Activated T-cell treated with anti-CD3 and anti-CD28 coated beads for 48 hours (primary cell): ENCODE results near the gene ADSL.

ENCODE experiments used
- DNase-seq: peaks from one replicate; pipeline ENCODE4 v3.0.0-alpha.2; 2020; ENCODE audit warnings: low read depth

Gene ADSL

GRCh38 chr22:40418366-40419201 is 72.3 kb downstream of the ADSL start:
- DNase-seq = no peak

GRCh38 chr22:40419718-40420117 is 73.4 kb downstream of the ADSL start:
- no peak for DNase-seq

GRCh38 chr22:40420341-40421081 is 74.2 kb downstream of the ADSL start:
- DNase-seq = no peak

GRCh38 chr22:40421082-40421350 is 74.7 kb downstream of the ADSL start:
- no peak for DNase-seq

DNA sequence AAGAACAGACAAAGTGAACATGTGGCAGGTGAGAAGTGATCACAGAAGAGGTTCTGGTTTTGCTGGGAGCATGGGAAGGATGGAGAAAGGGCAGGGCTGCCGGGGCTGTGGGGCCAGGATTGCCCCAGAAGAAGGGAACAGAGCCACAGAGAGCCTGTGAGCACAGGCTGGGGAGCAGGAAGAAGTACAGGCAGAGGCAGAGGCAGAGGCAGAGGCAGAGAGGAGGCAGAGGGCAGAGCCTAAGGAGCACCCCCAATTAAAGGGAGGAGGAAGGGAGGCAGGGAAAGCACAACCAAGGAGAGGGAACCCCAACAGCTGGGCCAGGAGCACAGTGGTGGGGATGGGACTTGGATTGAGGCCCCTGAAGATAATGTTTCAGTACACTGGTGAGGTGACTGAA is 75.6 kb downstream of the ADSL start:
- no peak for DNase-seq

DNA sequence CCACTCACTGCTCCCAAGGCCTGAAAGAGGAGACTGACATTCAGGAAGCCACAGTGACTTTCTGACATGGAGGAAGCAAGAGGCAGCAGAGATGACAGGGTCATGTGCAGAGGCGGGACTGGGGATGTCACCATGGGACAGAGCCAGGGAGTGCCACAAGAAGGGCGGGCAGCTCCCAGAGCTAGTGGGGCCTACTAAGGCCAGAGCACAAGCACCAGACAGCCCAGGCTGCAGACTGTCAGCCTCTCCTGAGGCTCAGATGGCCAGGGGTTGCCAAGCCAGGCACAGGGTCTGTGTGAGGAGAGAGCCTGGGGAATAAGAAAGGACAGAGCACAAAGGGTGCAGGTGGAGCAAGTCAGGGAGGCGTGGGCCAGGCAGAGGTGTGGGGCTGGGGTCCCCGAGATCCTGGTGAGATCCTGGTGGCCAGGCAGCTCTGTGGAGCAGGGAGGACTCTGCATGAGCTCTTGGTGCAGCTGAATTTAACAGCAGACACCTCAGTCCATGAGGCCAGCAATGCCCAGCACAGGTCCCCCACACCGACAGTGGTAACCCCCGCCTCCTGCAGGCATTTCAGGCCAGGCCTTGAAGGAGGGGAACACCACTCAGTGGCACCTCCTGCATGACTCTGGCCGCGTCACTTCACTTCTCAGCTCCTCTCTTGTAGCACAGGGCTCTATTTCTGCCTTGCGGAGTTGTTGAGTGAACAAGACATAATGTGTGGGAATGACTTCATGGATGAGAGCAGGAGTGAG is 76.4 kb downstream of the ADSL start:
- DNase-seq = no peak

DNA sequence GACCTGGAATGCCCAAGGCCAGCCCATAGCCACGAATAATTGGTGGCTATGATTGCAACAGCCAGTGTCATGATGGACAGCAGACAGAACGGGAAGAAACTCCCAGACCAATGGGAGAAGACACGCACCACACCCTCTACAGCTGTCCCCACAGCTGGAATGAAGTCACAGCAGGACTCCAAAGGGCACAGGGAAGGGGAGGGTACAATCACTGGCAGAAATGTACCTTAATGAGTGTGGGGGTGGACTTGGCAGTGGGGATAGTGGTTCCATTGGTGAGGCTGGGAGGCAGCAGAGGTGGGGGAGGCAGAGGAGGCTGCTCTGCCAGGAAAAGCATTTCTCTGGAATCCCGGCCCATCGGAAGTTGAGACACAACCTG is 77.0 kb downstream of the ADSL start:
- DNase-seq = no peak

DNA sequence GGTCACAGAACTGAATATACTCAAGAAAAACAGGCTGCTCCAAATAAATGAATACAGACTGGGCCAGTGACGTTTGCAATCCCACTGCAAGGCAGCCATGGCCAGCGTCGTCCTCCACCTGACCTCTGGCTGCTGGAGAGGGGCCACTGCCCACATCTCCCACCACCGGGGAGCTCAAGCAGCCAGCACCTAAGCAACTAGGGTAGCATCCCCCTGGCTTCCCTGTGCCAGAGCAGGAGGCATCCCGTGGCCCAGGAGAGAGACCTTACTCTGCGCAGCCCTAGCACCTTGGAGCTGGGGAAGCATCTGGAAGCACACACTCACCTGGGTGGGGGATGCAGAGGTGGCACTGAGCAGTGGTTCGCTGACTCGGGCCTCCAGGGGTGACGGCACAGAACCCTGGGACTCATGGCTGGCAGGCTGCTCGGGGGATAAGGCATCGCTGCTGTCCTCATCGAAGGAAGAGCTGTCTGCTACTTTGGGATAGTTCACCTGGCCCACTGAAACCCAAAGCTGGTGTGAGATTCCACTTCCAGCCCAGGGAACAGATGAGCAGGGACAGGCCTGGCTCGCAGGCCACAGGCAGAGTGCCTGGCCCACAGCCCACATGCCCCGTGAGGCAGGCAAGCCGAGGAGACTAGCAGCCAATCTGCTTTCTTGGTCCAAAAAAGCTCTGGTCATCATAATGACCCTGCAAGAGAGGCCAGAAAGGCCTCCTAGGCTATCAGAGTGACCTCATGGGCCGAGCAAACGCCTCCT is 77.8 kb downstream of the ADSL start:
- no peak for DNase-seq

- no peak for DNase-seq
Observed at GRCh38 chr22:40425082-40425481, 78.8 kb downstream of the ADSL start.

- DNase-seq = no peak
Observed at GRCh38 chr22:40426594-40427333, 80.5 kb downstream of the ADSL start.

DNA sequence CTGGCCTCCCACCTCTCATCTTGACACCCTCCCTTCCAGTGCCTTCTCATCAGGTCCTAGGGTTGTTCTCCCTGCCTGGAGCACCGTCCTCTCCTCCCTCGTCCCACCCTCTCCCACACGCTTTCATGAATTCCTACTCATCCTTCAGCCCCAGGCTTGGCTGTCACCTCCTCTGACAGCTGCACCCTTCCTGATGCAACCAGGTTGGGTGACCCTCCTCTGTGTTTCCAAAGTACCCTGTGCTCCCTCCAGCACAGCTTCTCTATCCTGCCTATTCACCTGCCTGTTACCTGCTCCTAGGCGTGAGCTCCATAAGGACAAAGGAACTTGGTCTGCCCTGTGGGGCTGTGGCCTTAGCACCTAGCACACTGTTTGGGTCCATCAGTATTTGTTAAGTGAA is 82.5 kb downstream of the ADSL start:
- no peak for DNase-seq

DNA sequence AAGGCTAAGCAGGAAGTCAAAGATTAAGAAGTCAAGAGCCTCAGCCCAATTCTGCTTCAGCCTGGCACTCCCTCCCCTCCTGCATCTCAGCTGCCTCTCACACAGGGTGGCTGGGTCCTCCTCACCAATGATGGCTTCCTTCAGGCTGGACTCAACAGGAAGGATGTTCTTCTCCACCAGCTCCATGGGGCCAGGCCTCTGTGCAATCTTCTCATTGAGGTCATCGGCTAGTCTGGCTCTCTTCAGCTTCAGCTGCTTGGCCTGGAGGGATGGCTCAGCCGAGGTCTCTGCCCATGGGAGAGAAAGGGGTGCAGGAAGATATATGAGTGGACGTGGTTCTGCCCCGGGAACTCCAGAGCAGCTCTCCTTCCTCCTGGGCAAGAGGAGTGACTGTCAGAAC is 83.2 kb downstream of the ADSL start:
- DNase-seq = no peak

DNA sequence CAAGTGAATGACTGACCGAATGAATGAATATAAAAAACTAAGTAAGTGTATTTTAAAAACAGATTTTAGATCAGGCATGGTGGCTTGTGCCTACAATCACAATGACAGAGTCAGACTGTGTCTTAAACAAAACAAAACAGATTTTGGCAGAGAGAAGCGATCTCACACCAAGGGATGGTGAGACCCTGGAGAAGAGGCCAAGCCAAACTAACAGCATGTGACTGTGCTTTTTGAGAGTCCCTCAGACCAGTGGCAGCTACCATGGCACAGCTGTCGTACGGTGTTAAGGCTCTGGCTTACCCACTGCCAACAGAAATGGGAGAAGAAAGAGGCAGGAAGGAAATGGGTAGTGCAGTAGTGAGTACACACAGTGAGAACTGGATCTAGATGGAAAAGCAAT is 84.7 kb downstream of the ADSL start:
- DNase-seq = no peak

DNA sequence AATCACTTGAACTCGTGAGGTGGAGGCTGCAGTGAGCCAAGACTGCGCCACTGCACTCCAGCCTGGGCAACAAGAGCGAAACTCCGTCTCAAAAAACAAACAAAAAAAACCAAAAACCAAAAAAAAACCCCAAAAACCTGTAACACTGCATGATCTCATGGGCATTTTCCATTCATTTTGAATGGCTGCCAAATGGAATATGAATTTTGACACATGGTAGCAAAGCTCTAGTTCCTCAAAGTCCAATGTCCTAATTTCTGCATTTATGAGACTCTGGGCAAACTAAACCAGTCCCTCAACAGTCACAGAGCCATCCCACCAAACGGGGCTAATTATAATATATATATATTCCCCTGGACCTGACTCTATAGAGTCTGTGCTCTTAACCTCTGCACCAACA is 85.9 kb downstream of the ADSL start:
- DNase-seq = no peak

DNA sequence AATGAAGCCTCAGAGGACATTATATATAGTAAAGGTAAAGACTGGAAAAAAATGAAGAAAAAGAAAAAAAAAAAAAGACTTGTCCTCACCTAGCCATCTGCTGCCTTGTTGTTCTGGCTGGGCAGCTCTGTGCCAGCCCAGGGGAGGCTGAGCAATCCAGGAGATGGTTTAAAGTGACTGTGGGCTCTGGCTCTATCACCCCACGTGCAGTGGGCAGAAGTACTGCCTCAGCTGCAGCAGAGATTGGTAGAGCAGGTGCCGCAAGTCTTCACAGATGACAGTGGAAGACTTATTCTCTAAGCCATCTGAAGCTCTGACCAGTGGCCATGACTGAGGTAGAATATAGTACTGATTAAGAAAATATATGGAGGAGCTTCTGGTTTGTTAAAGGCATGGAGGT is 86.3 kb downstream of the ADSL start:
- no peak for DNase-seq

DNA sequence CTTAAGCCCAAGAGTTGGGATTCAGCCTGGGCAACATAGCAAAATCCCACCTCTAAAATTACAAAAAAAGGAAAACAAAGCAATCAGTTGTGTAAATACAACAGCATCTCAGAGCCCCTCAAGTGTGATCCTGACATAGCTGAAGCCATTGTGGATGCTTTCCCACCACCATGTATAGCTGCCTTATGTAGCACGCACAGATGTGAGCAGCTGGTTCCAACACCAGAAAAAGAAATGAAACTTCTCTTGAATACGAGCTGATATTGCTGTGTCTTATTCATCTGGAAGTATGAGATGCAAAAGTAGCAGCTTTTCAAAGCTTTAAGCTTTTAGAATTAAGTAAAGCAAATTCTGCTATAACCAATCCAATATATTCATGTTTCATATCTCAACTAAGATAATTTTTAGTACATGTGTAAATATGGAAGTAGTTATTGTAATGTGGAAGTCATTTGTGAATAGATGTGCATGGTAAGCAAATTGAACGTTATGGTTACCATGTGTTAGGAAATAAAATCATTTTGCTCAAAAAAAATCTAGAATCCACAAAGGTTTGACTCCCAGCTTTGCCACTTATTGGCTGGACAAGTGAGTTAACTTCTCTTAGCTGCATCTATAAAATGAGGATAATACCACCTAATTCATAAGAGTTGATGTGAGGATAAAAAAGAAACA is 87.3 kb downstream of the ADSL start:
- no peak for DNase-seq

DNA sequence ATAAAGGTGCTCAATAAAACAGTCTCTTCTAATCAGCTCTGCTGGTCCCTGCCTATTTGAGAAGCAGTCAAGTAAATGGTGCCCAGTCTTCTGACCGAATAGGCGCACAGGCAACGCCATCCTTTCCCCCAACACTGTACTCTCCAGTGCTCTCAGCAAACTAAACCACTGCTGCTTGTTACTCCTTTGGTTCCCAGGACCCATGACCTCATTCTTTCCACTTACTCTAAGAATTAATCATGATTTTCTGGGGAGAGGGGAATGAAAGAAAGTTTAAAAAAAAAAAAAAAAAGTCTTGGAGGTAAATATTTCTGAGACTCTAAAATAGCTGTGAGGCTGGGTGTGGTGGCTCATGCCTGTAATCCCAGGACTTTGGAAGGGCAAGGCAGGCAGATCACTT is 87.8 kb downstream of the ADSL start:
- no peak for DNase-seq

GRCh38 chr22:40434745-40435144 is 88.4 kb downstream of the ADSL start:
- DNase-seq = no peak

DNA sequence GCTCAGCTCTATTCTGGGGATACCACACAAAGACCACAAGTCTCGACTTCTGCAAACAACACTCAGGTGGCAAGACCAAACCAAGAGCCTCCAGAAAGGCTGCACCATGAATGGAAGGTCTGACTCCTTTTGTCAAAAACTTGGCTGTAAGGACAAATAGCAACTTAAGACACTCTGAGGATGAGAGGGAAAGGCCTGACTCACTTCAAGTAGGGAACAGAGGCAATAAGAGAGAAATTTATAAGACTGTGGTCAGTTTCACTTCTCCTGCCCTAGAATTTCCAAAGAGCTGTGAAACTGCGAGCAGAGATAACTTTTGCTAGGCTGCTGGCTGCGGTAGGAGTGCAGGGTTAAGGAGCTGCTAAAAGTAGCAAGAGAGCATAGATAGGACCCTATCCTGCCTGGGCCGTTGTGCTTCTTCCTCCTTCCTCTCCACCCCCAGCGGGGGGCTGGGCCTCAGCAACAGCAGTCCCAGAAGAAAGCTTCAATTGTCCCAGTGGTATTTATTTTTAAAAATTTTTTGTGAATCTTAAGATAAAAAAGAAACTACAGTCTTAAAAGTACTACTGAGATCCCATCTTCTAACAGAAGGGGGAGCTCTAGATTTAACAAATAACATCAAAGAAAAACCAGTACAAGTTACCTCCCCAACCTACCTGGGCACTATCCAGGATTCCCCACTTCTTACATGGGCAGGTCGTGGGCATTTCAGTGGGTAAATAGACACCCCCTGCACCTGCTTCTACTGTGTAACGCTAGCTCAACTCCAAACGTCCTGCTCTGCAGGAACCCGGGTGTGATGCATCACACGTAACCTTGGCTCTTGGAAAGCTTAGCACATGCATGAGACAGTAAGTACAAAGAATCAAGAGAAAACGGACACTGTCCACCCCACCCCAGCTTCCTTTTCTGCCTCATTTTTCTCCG is 90.5 kb downstream of the ADSL start:
- no peak for DNase-seq
